ENCODE measurements around the gene CREBBP. TPM values are rescaled to one million over a fixed set of nuclear protein-coding genes. Genes with fewer than 3 reads are reported as not detected.

The CREBBP gene
- total and polyA plus RNA-seq, 2 donors from 2014 or later, result 5.9 to 74.6 TPM

DNA sequence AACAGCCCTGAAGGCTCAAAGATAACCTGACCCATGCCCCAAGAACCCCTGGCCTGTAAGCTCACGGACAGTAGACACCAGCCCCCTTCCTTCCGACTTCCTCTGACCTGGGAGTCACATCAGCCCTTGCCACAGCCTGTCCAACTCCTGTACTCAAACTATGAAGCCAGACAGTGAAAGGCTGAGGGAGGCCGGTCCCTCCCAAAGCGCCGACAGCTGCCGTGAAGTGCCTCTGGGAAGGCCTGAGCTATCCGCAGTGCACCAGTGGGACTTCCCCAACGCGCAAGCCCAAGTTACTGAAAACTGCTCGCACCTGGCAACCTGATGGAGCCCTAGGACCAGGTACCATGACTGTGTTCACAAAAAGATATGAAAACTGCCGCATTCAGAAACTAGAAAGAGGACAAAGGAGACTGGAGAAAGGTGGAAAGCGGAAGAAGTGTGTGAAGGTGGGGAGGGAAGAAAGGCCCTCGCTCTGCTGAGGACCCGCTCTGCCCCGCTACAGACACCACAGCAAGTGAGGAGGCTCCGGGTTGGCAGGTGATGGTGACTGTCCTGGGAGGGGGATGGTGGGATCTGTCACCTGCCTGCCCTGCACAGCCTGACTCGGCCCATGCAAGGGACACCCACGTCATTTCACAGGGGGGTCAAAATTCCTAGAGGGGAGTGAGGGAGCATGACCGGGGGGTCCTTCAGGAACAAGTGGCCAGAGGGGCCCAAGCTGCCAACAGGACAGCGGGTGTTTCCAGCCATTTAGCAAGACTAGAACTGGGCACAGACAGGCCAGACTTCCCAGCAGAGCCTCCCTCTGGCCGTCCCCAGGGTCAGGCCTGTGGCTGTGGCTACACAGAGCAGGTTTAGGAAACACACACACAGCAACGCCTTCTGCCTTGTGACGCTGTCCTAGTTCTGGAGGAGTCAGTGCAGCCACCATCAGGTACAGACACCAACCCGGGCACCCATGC is 150.1 kb downstream of the CREBBP start:
- H3K9me3 ChIP-seq (ENCODE audit: control insufficient read depth in 2 of 3, insufficient read depth in 1 of 3, low read length in 3 of 3), result no peaks in the 10 kb centered on the region
- H3K27me3 ChIP-seq (ENCODE audit: control insufficient read depth, insufficient read depth, low read length), result no peaks in the 10 kb centered on the region
- no peak overlapping the region for H3K4me3 ChIP-seq (ENCODE audit: low read length in 3 of 3)
- intact Hi-C loops (cut with DNase I), result no loop called here
- H3K36me3 ChIP-seq (ENCODE audit: control insufficient read depth in 2 of 3, insufficient read depth in 3 of 3, low read length in 3 of 3), result peaks cover 3 to 54% (median 40%) of the 10 kb centered on the region in 3 donors
- TF ChIP-seq, protein P1, sequence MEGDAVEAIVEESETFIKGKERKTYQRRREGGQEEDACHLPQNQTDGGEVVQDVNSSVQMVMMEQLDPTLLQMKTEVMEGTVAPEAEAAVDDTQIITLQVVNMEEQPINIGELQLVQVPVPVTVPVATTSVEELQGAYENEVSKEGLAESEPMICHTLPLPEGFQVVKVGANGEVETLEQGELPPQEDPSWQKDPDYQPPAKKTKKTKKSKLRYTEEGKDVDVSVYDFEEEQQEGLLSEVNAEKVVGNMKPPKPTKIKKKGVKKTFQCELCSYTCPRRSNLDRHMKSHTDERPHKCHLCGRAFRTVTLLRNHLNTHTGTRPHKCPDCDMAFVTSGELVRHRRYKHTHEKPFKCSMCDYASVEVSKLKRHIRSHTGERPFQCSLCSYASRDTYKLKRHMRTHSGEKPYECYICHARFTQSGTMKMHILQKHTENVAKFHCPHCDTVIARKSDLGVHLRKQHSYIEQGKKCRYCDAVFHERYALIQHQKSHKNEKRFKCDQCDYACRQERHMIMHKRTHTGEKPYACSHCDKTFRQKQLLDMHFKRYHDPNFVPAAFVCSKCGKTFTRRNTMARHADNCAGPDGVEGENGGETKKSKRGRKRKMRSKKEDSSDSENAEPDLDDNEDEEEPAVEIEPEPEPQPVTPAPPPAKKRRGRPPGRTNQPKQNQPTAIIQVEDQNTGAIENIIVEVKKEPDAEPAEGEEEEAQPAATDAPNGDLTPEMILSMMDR (IDR thresholded peaks at IDR 0.05; ENCODE audit: borderline replicate concordance, extremely low read depth, insufficient read depth), result no peak
- DNase-seq (peak in 1 of 5 donors; percentile 35), FAIRE-seq (no peak)
- no peaks in the 10 kb centered on the region for H3K4me1 ChIP-seq (ENCODE audit: control insufficient read depth in 2 of 3, insufficient read depth in 2 of 3, low read depth in 1 of 3, low read length in 3 of 3)
- H3K9ac ChIP-seq (ENCODE audit: low read length in 3 of 3), result no peak overlapping the region
- H3K27ac ChIP-seq (ENCODE audit: low read depth in 2 of 2, low read length in 2 of 2), result no peak overlapping the region

GRCh38 chr16:3729161-3730112 is 151.1 kb downstream of the CREBBP start:
- Histone ChIP-seq H3K4me3 (ENCODE audit: low read length in 3 of 3) (no peak overlapping the region), H3K9ac (ENCODE audit: low read length in 3 of 3) (no peak overlapping the region), H3K4me1 (ENCODE audit: control insufficient read depth in 2 of 3, insufficient read depth in 2 of 3, low read depth in 1 of 3, low read length in 3 of 3) (no peaks in the 10 kb centered on the region), H3K9me3 (ENCODE audit: control insufficient read depth in 2 of 3, insufficient read depth in 1 of 3, low read length in 3 of 3) (no peaks in the 10 kb centered on the region), H3K36me3 (ENCODE audit: control insufficient read depth in 2 of 3, insufficient read depth in 3 of 3, low read length in 3 of 3) (peaks cover 3 to 45% (median 38%) of the 10 kb centered on the region in 3 donors), H3K27ac (ENCODE audit: low read depth in 2 of 2, low read length in 2 of 2) (no peak overlapping the region), H3K27me3 (ENCODE audit: control insufficient read depth, insufficient read depth, low read length) (no peaks in the 10 kb centered on the region)
- no peak for FAIRE-seq
- DNase-seq, result peak in 1 of 5 donors; percentile 54
- intact Hi-C loops (cut with DNase I), result no loop called here
- TF ChIP-seq, protein P1 (IDR thresholded peaks at IDR 0.05; ENCODE audit: borderline replicate concordance, extremely low read depth, insufficient read depth), result no peak

DNA sequence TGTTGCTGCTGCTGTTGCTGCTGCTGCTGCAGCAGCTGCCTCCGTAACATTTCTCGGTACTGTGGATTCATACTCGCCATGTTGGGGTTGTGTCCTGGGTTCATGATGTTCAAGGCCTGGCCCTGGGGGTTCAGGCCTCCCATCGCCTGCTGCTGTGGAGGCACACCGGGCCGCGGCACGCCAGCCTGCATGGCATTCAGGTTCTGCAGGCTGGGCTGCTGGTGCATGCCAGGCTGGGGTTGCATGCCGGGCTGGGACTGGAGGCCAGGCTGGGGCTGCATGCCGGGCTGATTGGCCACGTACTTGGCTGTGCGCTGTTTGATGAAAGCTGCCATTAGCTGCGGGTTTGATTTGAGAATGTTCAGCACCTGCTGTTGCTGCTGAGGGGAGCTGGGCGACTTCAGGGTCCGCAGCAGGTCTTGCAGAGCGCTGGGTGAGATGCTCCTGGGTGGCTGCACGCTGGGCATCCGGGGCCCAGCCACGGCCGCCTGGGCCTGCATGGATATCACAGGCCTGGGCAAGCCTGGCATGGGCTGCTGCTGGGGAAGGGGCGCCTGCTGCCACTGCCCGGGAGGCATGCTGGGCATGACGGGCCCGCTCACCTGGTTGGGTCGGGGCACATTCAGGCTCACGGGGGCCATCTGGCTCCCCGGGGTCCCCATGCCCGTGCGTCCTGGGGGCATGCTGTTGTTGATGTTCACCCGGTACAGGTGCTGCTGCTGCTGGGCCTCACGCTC is 151.9 kb downstream of the CREBBP start:
- intact Hi-C loops (cut with DNase I), result no loop called here
- no peaks in the 10 kb centered on the region for H3K9me3 ChIP-seq (ENCODE audit: control insufficient read depth in 2 of 3, insufficient read depth in 1 of 3, low read length in 3 of 3)
- no peak overlapping the region for H3K4me3 ChIP-seq (ENCODE audit: low read length in 3 of 3)
- H3K36me3 ChIP-seq (ENCODE audit: control insufficient read depth in 2 of 3, insufficient read depth in 3 of 3, low read length in 3 of 3), result peaks cover 0 to 41% (median 32%) of the 10 kb centered on the region in 3 donors
- no peaks in the 10 kb centered on the region for H3K27me3 ChIP-seq (ENCODE audit: control insufficient read depth, insufficient read depth, low read length)
- FAIRE-seq, result no peak
- H3K9ac ChIP-seq (ENCODE audit: low read length in 3 of 3), result no peak overlapping the region
- no peaks in the 10 kb centered on the region for H3K4me1 ChIP-seq (ENCODE audit: control insufficient read depth in 2 of 3, insufficient read depth in 2 of 3, low read depth in 1 of 3, low read length in 3 of 3)
- TF ChIP-seq, protein P1 (IDR thresholded peaks at IDR 0.05; ENCODE audit: borderline replicate concordance, extremely low read depth, insufficient read depth), result no peak
- no peak overlapping the region for H3K27ac ChIP-seq (ENCODE audit: low read depth in 2 of 2, low read length in 2 of 2)
- peak in 1 of 5 donors; percentile 64 for DNase-seq

Data from kidney (tissue), 14 donors.